GM12873 (cell line): ENCODE data around the gene CABLES2.

ENCODE experiments used
- TF ChIP-seq, protein P1 (sequence below): IDR thresholded peaks from 2 replicates; pipeline ENCODE4 v1.5.1; 2012; ENCODE audit warnings: low read depth, mild to moderate bottlenecking, moderate library complexity, low read length, control low read depth; ENCODE audit not compliant: insufficient read depth; ENCODE audit errors: missing control alignments

Gene CABLES2

DNA sequence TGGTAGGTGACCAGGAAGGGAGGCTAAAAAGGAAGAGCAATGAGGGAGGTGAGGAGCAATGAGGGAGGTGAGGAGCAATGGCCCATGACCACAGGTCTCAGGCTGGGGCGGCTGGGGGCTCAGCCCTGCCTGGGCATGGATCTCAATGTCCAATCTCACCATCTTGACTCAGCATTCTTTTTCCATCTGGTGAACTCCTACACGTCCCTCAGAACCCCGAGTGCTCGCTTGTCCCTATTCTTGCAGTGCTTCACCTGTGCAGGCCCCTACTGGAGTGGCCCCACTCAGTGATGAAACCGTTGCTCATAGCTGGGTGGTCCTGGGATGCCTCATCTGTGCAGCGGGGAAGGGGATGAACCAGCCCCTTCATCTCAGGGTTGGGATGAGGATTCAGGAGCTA is 37.2 kb upstream of the CABLES2 start:
- TF ChIP-seq, protein P1, sequence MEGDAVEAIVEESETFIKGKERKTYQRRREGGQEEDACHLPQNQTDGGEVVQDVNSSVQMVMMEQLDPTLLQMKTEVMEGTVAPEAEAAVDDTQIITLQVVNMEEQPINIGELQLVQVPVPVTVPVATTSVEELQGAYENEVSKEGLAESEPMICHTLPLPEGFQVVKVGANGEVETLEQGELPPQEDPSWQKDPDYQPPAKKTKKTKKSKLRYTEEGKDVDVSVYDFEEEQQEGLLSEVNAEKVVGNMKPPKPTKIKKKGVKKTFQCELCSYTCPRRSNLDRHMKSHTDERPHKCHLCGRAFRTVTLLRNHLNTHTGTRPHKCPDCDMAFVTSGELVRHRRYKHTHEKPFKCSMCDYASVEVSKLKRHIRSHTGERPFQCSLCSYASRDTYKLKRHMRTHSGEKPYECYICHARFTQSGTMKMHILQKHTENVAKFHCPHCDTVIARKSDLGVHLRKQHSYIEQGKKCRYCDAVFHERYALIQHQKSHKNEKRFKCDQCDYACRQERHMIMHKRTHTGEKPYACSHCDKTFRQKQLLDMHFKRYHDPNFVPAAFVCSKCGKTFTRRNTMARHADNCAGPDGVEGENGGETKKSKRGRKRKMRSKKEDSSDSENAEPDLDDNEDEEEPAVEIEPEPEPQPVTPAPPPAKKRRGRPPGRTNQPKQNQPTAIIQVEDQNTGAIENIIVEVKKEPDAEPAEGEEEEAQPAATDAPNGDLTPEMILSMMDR = no peak

DNA sequence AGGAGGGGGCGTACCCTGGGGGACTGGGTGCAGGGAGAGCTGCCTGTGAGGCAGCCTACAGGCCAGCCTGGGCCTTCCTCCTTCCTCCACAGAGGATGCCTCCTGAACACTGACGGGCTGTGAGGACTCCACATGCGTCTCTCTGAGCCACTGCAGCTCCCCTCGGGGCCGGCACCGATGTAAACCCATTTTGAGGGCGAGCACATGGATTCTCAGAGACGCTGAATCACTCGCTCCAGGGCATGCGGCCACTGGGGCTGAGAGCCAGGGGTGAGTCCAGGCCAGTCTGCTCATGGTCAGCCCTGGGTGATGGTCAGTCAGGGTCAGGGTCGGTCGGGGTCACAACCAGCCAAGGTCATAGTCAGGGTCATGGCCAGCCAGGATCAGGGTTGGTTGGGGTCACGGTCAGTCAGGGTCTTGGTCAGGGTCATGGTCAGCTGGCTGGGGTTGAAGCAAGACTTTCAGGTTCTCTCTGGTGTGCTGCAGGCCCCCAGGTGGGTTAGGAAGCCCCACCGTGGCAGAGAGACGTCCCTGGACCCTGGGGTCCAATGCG is 35.0 kb upstream of the CABLES2 start:
- TF ChIP-seq, protein P1 = no peak

DNA sequence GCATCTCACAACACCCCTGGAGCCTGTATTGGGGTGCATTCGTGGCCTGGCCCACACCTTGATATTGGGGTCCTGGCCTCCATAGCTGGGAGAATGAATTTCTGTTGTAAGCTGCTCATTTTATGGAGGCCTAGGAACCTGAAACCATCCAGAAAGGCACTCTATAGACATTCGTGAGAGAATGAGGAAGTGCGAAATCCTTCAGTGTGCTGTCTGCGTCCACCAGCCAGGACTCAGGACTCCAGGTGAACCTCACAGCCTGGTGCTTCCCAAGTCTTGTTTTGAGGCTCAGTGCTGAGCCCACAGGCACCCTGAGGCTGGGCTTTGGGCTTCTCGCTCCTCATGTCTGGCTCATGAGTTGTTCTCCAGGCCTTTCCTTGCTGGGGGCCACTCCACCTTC is 32.1 kb upstream of the CABLES2 start:
- TF ChIP-seq, protein P1 = no peak

DNA sequence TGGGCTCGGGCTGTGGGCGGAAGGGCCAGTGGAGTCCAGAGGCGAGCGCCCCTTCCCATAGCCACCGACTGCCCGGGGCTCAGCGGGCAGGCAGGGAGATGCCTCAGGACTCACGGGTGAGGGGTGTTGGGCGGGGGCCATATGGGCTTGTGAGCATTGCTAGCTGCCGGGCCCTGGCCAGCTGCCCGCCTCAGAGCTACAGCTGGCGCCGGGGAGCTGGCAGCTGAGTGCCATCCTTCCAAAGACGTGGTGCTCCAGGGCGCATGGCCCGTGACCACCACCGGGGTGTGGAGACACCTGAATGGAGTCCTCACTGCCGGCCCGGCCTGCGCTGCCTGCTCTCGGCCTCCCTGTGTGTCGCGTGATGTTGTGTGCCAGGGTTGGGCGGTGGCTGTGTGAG is 30.8 kb upstream of the CABLES2 start:
- TF ChIP-seq, protein P1 = no peak

DNA sequence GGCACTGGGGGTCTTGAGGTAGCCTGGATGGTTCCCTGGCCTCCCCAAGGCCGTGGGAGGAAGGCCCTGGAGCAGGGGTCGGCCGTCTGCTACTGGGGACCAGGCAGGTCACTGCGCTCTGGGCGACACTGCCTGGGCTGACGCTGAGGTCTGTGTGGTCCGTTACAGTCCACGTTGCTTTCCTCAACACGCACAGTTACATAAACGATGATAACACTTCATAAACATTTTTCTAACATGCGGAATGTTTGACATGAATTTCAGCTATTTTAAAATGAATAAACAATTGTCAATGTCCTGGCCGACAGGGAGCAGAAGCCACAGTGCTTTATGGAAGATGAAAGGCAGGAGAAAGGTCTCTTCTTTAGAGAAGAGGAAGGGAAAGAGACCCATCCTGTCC is 30.4 kb upstream of the CABLES2 start:
- TF ChIP-seq, protein P1 = no peak

DNA sequence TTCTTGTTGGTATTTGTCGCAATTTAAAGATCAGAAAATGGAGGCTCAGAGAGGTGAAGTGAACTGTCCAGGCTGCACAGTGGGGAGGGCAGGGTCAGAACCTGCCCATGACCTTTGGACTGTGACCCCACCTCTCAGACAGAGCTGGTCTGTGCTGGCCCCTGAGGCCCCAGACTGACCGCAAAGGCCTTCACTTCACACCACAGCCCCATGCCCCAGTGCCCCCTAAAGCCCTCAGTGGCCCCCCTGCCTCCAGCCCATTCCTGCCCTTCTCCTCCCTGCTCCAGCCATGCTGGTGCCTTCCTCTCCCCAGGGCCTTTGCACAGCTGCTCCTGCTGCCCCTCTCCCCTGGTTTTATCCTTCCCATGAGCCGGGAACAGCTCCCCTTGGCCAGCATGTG is 29.6 kb upstream of the CABLES2 start:
- TF ChIP-seq, protein P1 = no peak

DNA sequence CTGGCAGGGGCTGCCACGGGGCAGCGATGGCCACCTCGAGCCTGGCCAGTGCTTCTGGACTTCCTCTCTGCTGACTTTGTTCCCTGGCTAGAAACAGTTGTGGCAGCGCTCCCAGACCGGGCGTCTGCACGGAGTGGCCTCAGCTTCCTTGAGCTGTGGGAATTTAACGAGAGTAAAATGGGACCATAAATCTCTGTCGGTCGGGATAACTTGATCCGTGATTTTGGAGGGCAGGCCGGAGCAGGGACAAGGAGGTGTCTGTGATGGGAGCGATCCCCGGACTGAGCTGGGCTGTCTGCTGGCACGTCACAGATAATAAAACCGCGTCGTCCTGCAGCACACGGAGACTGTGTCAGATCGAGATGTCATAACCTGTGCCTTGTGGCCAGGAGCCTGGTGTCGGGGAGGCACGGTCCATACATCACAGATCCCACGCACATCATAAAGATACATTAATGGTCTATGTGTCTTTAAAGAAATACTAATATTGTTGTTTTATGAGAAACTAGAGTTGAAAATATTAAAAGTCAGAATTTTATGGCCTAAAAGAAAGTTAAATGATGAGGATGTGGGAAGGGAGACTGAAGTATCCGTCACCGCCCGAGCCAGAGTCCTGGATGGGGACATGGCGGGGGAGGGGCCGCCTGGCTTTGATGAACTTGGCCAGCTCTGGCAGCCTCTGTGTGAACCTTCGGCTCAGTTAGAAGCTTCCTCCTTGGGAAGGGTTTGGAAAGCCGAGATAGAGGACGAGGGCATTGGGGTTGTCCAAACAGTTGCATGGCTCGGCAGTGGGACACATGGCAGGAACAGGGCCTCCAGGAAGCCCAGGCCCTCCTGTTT is 26.8 kb upstream of the CABLES2 start:
- TF ChIP-seq, protein P1 = no peak
